Adrenal gland (tissue), 12 donors: ENCODE data around the gene LARP4B. TPM values are rescaled to one million over a fixed set of nuclear protein-coding genes. Genes with fewer than 3 reads are reported as not detected.

Source experiments
- DNase-seq, 7 donors: peaks; one replicate each; pipeline ENCODE4 v3.0.0-alpha.2; 2019 to 2020
- H3K27ac ChIP-seq, 5 donors: fragments of 200-600 bp; sonication (generic) in 4 of 5; 1 replicate in 3 of 5; 2 replicates in 2 of 5; pipeline versions ENCODE4 v1.5.1 to v1.8.0; 2016 to 2020; ENCODE audit warnings: mild to moderate bottlenecking in 1 of 5
- H3K27me3 ChIP-seq: fragments of 200-600 bp; 2 replicates; pipeline ENCODE4 v1.8.0; 2021
- H3K36me3 ChIP-seq, 2 donors: fragments of 200-600 bp; replicated peaks in 1 of 2; 1 replicate in 1 of 2; 2 replicates in 1 of 2; pipeline versions ENCODE4 v1.5.1 to v1.8.0; 2018 to 2022
- H3K4me1 ChIP-seq, 2 donors: fragments of 200-600 bp; replicated peaks in 1 of 2; 1 replicate in 1 of 2; 2 replicates in 1 of 2; pipeline versions ENCODE4 v1.5.1 to v1.8.0; 2018 to 2021
- H3K4me3 ChIP-seq, 4 donors: fragments of 200-600 bp; sonication (generic) in 3 of 4; one replicate each; pipeline ENCODE4 v1.5.1; 2016 to 2018
- H3K9me3 ChIP-seq, 3 donors: fragments of 200-600 bp; sonication (generic) in 1 of 3; replicated peaks in 1 of 3; 1 replicate in 2 of 3; 2 replicates in 1 of 3; pipeline versions ENCODE4 v1.5.1 to v1.8.0; 2016 to 2021
- CTCF ChIP-seq, 6 experiments: fragments of 450-650 bp in 4 of 6; fragments of 200-600 bp in 2 of 6; sonication (generic) in 1 of 6; IDR thresholded peaks; 1 replicate in 5 of 6; 2 replicates in 1 of 6; pipeline versions ENCODE4 v1.5.1 to v1.8.0; 2016 to 2021; ENCODE audit warnings: antibody characterized with exemption in 6 of 6, mild to moderate bottlenecking in 2 of 6, moderate library complexity in 1 of 6
- POLR2A ChIP-seq, 2 donors: fragments of 450-650 bp; IDR thresholded peaks; one replicate each; pipeline ENCODE4 v1.6.1; 2017; ENCODE audit warnings: antibody characterized with exemption in 2 of 2, mild to moderate bottlenecking in 2 of 2, moderate library complexity in 1 of 2
- WGBS, 4 donors: extraction: QIAGEN DNeasy Blood & Tissue Kit in 2 of 4; methylation state at CpG; one replicate each; pipeline versions ENCODE4 v1.1.5 to v1.1.7; 2013 to 2017; 5-methylcytosine and 5-hydroxymethylcytosine counted together
- intact Hi-C, 2 donors: fragments of 100-400 bp; cut with DNase I; formaldehyde crosslinking; loops; one replicate each; pipeline versions ENCODE4 v1.14.1 to v1.15.0; 2022 to 2023
- polyA plus RNA-seq, 3 donors: library from polyadenylated mRNA; stranded (reverse); fragments of 200-250 nt in 2 of 3; fragments of 350-450 nt in 1 of 3; fragmentation: Illumina TruSeq in 1 of 3; extraction: RNeasy Lipid Tissue Mini Kit (QIAGEN cat#74804) in 1 of 3; gene quantifications; one replicate each; pipeline ENCODE4 v1.2.3, GENCODE V29; 2013 to 2014
- total RNA-seq, 9 donors: library from RNA; depleted of rRNA in 4 of 9; stranded (reverse); fragments of >200 nt in 4 of 9; fragments of 120-200 nt in 1 of 9; fragmentation: NEBNext Ultra II Directional in 1 of 9; extraction: Animal tissue kit (Norgen Biotek cat#: 25700) in 1 of 9; gene quantifications; one replicate each; pipeline versions ENCODE4 v1.1.0 to v1.2.4, GENCODE V29; 2013 to 2023
- donor health status: healthy with polysubstance abuse.
- donor health status: Bipolar disorder and iron deficiency.
- donor health status: DM: yes; HTN: yes; CAD: no.
- donor health status: DM: no; HTN: no; CAD: no.
- donor health status: DM: no; HTN: no; CAD: no.
- donor health status: DM: yes; HTN: yes; CAD: no.

The LARP4B gene
- total and polyA plus RNA-seq, 12 donors, result 17.2 to 145 (median 66.8) TPM

GRCh38 chr10:782751-783648, 148.5 kb downstream of the LARP4B start:
- H3K36me3 ChIP-seq, result no peaks in the 10 kb centered on the region
- DNase-seq, result peak in 3 of 7 donors; percentile 14 to 45 (median 17)
- H3K4me1 ChIP-seq, result peaks cover 7 to 11% of the 10 kb centered on the region in 2 donors
- intact Hi-C loops, result no loop called here
- WGBS, 4 donors, result 81 to 87% (median 86%) methylated on average over 24 to 32 of the region's 32 CpGs
- no peak overlapping the region for H3K27ac ChIP-seq
- H3K4me3 ChIP-seq, result no peak overlapping the region
- no peaks in the 10 kb centered on the region for H3K9me3 ChIP-seq
- TF ChIP-seq POLR2A (IDR thresholded peaks at IDR 0.05) (no peak), CTCF (IDR thresholded peaks at IDR 0.05) (no peak)
- H3K27me3 ChIP-seq, result no peaks in the 10 kb centered on the region

- Histone ChIP-seq H3K4me3 (no peak overlapping the region), H3K36me3 (no peaks in the 10 kb centered on the region), H3K27ac (no peak overlapping the region), H3K4me1 (peaks cover 7 to 11% of the 10 kb centered on the region in 2 donors), H3K9me3 (no peaks in the 10 kb centered on the region), H3K27me3 (no peaks in the 10 kb centered on the region)
- DNase-seq, result no peak
- intact Hi-C loops, result no loop called here
- TF ChIP-seq CTCF (IDR thresholded peaks at IDR 0.05) (no peak), POLR2A (IDR thresholded peaks at IDR 0.05) (no peak)
- 91 to 97% (median 92%) methylated on average over 15 to 21 of the region's 21 CpGs for WGBS, 4 donors
Observed at GRCh38 chr10:780536-781524, 150.7 kb downstream of the LARP4B start.

GRCh38 chr10:778626-779330, 152.7 kb downstream of the LARP4B start:
- Histone ChIP-seq H3K36me3 (no peaks in the 10 kb centered on the region), H3K27me3 (no peaks in the 10 kb centered on the region)

More at GRCh38 chr10:778626-779330, 152.7 kb downstream of the LARP4B start:
- no peaks in the 10 kb centered on the region for H3K9me3 ChIP-seq
- TF ChIP-seq CTCF (IDR thresholded peaks at IDR 0.05) (no peak), POLR2A (IDR thresholded peaks at IDR 0.05) (no peak)
- WGBS, 4 donors, result 55 to 79% (median 64%) methylated on average over 6 to 27 of the region's 27 CpGs
- intact Hi-C loops, result no loop called here
- no peaks in the 10 kb centered on the region for H3K4me1 ChIP-seq
- peak overlapping the region in 2 of 5 donors; percentile 41 to 48 for H3K27ac ChIP-seq
- no peak overlapping the region for H3K4me3 ChIP-seq
- DNase-seq, result peak in 6 of 7 donors; percentile 56 to 89 (median 75)
